Lower leg skin (tissue), 4 donors: Measurements from ENCODE around the gene BUB3. TPM values are rescaled to one million over a fixed set of nuclear protein-coding genes. Genes with fewer than 3 reads are reported as not detected.
A peak's percentile ranks its signal among the peaks of the same experiment; 100 is the strongest.

ENCODE experiments used
- DNase-seq, 2 donors: peaks; one replicate each; pipeline ENCODE4 v3.0.0-alpha.2; 2019; ENCODE audit warnings: low spot score in 2 of 2
- H3K4me3 ChIP-seq: fragments of 200-600 bp; sonication (generic); 2 replicates; pipeline ENCODE4 v1.5.1; 2017; ENCODE audit warnings: mild to moderate bottlenecking, low read depth; ENCODE audit not compliant: poor library complexity, severe bottlenecking
- POLR2A ChIP-seq, 2 donors: fragments of 450-650 bp; IDR thresholded peaks; one replicate each; pipeline ENCODE4 v1.6.1; 2016 to 2017; ENCODE audit warnings: antibody characterized with exemption in 2 of 2, mild to moderate bottlenecking in 1 of 2, moderate library complexity in 1 of 2
- WGBS, 2 donors: methylation state at CpG; one replicate each; pipeline ENCODE4 v1.1.5; 2018; 5-methylcytosine and 5-hydroxymethylcytosine counted together
- intact Hi-C: fragments of 100-400 bp; cut with DNase I; formaldehyde crosslinking; loops from one replicate; pipeline ENCODE4 v1.15.0; 2023; ENCODE audit warnings: low total_unique reads
- total RNA-seq, 4 donors: library from RNA; depleted of rRNA; stranded (reverse); fragments of >200 nt; gene quantifications; one replicate each; pipeline ENCODE4 v1.1.0, GENCODE V29; 2016
- TF ChIP-seq, protein P1 (sequence below), 3 donors: fragments of 450-650 bp; IDR thresholded peaks; one replicate each; pipeline ENCODE4 v1.5.1; 2016; ENCODE audit warnings: antibody characterized with exemption in 3 of 3, mild to moderate bottlenecking in 3 of 3, moderate library complexity in 2 of 3

The BUB3 gene
- total RNA-seq, 4 donors from 2014 or later, result 75.7 to 125 (median 102) TPM

DNA sequence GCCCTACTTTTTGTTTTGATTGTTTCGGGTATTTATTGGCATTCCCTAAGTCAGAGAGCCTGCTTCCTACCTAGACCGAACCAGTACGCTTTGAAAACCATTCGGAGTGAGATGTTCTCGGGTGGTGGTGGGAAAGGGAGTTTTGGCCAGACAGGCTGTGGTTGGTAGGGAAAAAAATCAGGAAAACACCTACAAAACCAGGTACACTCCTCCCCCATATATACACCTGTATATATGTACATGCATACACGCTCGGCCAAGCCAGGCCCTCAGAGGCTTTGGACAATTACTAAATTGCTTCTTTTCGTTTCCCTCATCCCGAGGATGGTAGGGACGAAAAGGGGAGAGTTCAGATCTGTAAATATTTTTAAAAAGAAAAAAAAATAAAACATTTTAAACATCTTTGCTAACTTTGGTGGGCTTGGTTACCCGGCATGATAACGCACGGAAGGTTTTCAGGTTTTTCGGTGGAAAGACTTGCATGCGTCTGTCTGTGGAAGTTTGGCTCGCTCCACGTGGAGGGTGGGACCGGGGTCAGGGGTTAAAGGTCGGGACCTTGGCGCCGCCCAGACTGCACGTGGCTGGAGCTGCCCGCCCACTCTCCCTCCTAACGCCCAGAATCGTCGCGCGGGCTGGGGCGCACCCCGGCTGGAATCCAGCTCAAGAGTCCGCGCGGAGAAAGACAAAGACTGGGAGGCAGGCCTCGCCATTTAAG is 3.8 kb upstream of the BUB3 start:
- no peak for DNase-seq
- TF ChIP-seq, protein P1, sequence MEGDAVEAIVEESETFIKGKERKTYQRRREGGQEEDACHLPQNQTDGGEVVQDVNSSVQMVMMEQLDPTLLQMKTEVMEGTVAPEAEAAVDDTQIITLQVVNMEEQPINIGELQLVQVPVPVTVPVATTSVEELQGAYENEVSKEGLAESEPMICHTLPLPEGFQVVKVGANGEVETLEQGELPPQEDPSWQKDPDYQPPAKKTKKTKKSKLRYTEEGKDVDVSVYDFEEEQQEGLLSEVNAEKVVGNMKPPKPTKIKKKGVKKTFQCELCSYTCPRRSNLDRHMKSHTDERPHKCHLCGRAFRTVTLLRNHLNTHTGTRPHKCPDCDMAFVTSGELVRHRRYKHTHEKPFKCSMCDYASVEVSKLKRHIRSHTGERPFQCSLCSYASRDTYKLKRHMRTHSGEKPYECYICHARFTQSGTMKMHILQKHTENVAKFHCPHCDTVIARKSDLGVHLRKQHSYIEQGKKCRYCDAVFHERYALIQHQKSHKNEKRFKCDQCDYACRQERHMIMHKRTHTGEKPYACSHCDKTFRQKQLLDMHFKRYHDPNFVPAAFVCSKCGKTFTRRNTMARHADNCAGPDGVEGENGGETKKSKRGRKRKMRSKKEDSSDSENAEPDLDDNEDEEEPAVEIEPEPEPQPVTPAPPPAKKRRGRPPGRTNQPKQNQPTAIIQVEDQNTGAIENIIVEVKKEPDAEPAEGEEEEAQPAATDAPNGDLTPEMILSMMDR (IDR thresholded peaks at IDR 0.05), result no peak
- TF ChIP-seq POLR2A (IDR thresholded peaks at IDR 0.05), result no peak
- intact Hi-C loops, result no loop called here
- no peak overlapping the region for H3K4me3 ChIP-seq
- 6 to 9% methylated on average over 34 of the region's 34 CpGs for WGBS, 2 donors

DNA sequence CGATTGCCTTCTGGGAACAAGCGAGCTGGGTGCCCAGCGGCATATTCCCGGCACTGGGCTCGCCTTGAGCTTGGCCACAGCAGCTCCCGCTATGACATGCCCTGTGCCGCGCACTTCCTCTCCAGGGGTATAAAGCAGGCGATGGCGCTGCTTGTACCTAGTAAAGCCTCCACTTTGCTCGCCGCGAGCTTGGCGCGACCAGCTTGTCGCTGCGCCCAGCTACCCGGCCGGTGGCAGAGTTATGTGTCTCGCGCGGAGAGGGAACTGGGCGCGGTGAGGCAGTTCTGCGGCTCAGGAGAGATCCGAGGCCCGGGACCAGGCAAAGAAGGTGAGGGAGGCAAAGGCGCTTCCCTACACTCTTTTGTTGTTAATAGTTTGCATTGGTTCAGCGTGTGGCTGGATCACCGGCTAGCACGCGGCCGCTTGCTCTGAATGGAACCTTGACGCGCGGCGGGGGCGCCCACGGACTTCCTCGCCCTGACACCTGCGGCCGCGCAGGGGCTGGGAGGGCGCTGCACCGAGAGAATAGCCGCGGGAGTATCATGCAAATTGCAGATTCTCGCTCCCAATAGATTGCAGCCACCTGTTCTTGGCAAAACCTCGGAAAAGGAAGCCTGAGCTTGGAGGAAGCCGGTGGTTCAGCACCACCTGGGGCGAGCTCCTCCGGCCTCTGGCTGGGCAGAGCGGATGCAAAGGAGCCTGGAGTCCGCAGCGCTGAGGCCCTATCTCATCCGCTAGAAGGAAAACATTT is 3.0 kb upstream of the BUB3 start:
- WGBS, 2 donors, result 3 to 5% methylated on average over 40 to 53 of the region's 56 CpGs
- no peak for DNase-seq
- intact Hi-C loops, result no loop called here
- no peak overlapping the region for H3K4me3 ChIP-seq
- TF ChIP-seq, protein P1 (IDR thresholded peaks at IDR 0.05), result no peak
- TF ChIP-seq POLR2A (IDR thresholded peaks at IDR 0.05), result no peak

DNA sequence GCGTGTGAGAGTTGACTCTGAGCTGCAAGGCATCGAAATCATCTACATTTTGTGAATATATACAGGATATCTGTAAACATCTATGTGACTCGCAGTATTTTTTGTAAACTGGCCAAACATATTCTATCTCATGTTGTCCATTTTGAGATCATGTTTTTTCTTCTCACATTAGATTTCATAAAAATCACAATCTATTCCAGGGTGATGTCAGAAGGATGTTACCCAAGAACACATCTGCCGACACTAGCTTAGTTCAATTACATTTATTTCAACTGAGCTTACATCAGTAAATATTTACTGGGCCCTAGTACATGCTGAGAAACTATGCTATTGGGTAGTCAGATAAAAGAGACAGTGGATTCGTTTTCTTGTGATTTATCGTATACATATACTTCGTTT is 2.5 kb upstream of the BUB3 start:
- WGBS, 2 donors, result 24 to 31% methylated on average over 7 of the region's 7 CpGs
- no peak overlapping the region for H3K4me3 ChIP-seq
- TF ChIP-seq POLR2A (IDR thresholded peaks at IDR 0.05), result no peak
- TF ChIP-seq, protein P1 (IDR thresholded peaks at IDR 0.05), result no peak
- no peak for DNase-seq
- intact Hi-C loops, result no loop called here

DNA sequence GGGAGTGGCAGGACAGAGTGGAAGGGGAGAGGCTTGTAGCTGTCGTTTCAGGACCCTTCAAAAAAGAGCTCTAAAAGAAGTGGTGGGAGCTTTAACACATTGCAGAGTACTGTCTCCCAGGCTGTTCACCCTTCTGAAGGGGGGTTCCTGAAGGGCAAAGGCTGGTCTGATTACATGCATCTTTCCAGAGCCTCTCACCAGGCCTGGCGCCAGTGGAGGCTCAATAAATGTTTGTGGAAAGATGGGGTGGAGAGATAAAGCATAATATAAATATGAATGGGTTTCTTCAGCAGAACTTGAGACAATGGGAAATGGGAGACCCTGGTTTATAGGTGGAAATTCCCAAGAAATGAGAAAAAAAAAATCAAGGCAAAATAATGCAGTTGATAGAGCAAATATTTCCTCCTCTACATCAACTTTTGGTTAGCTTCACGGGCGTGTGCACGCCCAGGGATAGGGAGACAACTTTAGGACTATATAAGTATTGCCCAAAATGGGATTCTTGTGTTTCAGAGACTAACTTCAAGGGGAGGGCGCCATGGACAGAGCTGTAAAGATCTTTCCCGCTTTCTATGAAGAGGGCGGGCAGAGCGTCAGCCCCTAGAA is 613 bp upstream of the BUB3 start:
- no peak overlapping the region for H3K4me3 ChIP-seq

DNA sequence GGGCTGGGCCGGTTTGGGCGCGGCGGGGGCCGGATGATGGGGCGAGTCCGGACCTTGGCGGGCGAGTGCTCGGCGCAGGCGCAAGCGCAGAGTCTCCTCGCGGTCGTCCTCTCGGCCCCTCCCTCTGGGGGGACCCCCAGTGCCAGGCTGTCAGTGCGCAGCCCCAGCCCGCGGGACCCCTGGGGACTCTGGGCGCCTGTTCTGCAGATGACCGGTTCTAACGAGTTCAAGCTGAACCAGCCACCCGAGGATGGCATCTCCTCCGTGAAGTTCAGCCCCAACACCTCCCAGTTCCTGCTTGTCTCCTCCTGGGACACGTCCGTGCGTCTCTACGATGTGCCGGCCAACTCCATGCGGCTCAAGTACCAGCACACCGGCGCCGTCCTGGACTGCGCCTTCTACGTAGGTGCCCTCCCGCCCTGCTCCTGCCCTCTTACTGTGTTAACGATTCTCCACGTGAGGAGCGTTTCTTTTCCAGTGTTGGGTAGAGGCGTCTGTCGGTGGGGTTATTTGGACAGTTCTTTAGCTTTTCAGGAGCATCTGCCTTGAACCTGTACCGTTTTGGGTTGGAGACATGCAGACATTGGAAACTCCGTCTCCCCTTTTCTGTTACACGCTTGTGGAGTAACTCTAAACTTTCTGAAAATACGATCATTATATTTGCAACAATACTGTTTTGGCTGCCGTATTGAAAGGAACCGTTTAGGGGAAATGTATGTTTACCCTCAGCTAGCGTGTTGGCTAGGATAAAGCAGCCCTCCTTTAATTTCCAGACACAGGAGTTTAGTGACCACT is 706 bp downstream of the BUB3 start:
- intact Hi-C loops, result no loop called here
- H3K4me3 ChIP-seq, result peak overlapping the region; percentile 87
- WGBS, 2 donors, result 6% methylated on average over 37 to 40 of the region's 49 CpGs
- no peak for TF ChIP-seq POLR2A (IDR thresholded peaks at IDR 0.05)
- TF ChIP-seq, protein P1 (IDR thresholded peaks at IDR 0.05), result no peak
- no peak for DNase-seq

More for the DNA sequence above, 613 bp upstream of the BUB3 start:
- intact Hi-C loops, result no loop called here
- TF ChIP-seq, protein P1 (IDR thresholded peaks at IDR 0.05), result no peak
- no peak for TF ChIP-seq POLR2A (IDR thresholded peaks at IDR 0.05)
- no peak for DNase-seq
- WGBS, 2 donors, result 38 to 41% methylated on average over 9 of the region's 9 CpGs
